ENCODE results near the gene OGFOD1.

OGFOD1 gene

DNA sequence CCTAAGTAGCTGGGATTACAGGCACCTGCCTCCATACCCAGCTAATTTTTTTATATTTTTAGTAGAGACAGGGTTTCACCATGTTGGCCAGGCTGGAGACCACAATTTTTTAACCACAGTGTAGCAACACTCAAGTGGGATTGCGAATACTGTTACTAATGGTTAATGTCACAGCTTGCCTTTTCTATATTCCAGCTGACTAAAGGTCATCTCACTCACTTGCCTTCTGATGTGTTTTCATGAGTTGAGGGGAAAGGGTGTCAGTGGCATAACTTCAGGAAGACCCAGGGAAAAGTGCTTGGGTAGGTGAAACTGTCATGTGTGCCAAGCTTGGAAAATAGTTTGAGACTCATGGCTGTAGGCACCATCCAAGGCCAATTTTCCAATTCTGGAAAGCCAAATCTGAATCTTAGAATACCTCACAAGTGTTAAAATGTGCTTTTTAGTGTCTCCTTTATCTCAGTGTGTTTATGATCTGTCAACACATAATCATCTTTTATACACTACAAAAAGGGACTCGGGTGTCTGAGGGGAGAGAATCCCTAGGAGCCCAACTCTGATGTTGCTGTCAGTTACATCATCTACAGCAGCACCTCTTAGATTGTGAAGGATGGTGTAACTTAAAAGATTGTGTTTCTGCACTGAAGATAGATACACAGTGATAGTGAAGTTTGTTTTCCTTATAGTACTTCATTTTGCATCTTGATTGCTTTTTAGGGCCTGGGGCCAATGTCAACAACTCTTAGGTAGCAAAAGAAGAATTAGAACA is 27.1 kb downstream of the OGFOD1 start:
- no peak overlapping the region for H3K4me3 Mint-ChIP-seq
- H3K9me3 Mint-ChIP-seq = no peaks in the 10 kb centered on the region
- DNase-seq = no peak
- no peak overlapping the region for H3K27ac Mint-ChIP-seq
- H3K27me3 Mint-ChIP-seq (ENCODE audit: low read depth, poor library complexity) = no peaks in the 10 kb centered on the region
- TF ChIP-seq, protein P1, sequence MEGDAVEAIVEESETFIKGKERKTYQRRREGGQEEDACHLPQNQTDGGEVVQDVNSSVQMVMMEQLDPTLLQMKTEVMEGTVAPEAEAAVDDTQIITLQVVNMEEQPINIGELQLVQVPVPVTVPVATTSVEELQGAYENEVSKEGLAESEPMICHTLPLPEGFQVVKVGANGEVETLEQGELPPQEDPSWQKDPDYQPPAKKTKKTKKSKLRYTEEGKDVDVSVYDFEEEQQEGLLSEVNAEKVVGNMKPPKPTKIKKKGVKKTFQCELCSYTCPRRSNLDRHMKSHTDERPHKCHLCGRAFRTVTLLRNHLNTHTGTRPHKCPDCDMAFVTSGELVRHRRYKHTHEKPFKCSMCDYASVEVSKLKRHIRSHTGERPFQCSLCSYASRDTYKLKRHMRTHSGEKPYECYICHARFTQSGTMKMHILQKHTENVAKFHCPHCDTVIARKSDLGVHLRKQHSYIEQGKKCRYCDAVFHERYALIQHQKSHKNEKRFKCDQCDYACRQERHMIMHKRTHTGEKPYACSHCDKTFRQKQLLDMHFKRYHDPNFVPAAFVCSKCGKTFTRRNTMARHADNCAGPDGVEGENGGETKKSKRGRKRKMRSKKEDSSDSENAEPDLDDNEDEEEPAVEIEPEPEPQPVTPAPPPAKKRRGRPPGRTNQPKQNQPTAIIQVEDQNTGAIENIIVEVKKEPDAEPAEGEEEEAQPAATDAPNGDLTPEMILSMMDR (IDR thresholded peaks at IDR 0.05) = no peak
- H3K36me3 Mint-ChIP-seq (ENCODE audit: low read depth) = peaks cover 43% of the 10 kb centered on the region
- H3K4me1 Mint-ChIP-seq = peaks cover 36% of the 10 kb centered on the region

DNA sequence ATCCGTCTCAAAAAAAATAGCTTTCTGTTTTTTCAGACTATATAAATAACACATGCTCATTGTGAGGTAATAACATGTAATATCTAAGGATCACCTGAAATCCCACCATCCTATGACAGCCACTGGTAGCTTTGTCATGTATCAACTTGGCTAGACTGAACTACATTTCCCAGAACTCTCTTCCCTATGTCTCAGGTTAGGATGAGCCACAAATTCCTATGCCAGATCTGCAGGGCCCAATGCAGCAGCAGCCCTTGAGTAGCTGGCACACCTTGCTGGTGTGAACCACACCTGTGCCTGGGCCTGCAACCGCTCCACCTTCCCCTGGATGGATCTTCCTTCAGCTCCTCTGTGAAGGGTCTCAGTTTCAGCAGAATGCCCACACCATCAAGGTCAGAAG is 28.1 kb downstream of the OGFOD1 start:
- TF ChIP-seq, protein P1 (IDR thresholded peaks at IDR 0.05) = no peak
- H3K27ac Mint-ChIP-seq = peak overlapping the region; percentile 73
- H3K4me3 Mint-ChIP-seq = peak overlapping the region; percentile 17
- no peaks in the 10 kb centered on the region for H3K9me3 Mint-ChIP-seq
- H3K4me1 Mint-ChIP-seq = peaks cover 36% of the 10 kb centered on the region
- H3K36me3 Mint-ChIP-seq (ENCODE audit: low read depth) = peaks cover 43% of the 10 kb centered on the region
- no peaks in the 10 kb centered on the region for H3K27me3 Mint-ChIP-seq (ENCODE audit: low read depth, poor library complexity)
- DNase-seq = no peak

DNA sequence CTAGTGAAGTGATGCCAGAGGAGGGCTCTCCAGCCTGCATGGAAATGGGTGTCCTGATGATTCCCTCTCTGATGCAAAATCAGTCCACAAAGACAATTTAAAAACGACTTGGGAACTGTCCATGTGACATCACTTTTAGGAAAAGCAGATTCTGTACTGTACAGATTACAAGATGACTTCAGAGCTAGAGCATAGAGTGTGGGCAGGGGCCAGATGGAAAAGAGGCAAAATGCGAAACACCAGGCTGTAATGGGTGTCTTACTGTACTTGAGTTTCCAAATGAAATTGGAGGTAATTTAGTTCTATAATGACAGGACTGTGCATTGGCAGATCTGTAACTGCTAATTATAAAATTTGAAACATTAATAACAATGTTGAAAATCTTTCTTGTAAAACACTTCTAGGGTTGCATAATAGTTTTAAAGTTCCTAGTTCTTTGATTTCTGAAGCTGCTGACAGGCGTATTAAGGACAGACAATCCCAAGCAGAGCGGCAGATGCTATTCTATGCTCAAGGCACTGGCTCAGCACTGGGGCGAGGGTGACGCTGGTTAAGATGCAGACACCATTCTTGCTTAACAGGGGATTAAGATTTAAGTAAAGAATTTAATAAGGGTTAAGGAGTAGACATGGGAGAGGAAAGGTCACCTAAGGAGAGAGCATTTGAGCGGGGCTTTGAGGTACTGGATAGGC is 29.6 kb downstream of the OGFOD1 start:
- H3K36me3 Mint-ChIP-seq (ENCODE audit: low read depth) = peaks cover 39% of the 10 kb centered on the region
- peak overlapping the region; percentile 97 for H3K27ac Mint-ChIP-seq
- no peaks in the 10 kb centered on the region for H3K27me3 Mint-ChIP-seq (ENCODE audit: low read depth, poor library complexity)
- no peaks in the 10 kb centered on the region for H3K9me3 Mint-ChIP-seq
- TF ChIP-seq, protein P1 (IDR thresholded peaks at IDR 0.05) = no peak
- DNase-seq = no peak
- H3K4me1 Mint-ChIP-seq = peaks cover 49% of the 10 kb centered on the region
- peak overlapping the region; percentile 57 for H3K4me3 Mint-ChIP-seq

GRCh38 chr16:56481468-56482122 is 30.2 kb downstream of the OGFOD1 start:
- Mint-ChIP-seq H3K9me3 (no peaks in the 10 kb centered on the region), H3K27me3 (ENCODE audit: low read depth, poor library complexity) (no peaks in the 10 kb centered on the region), H3K27ac (peak overlapping the region; percentile 97), H3K36me3 (ENCODE audit: low read depth) (peaks cover 39% of the 10 kb centered on the region), H3K4me3 (peak overlapping the region; percentile 46), H3K4me1 (peaks cover 50% of the 10 kb centered on the region)
- peak; percentile 23 for DNase-seq
- TF ChIP-seq, protein P1 (IDR thresholded peaks at IDR 0.05) = no peak

GRCh38 chr16:56482683-56483236 is 31.4 kb downstream of the OGFOD1 start:
- Mint-ChIP-seq H3K36me3 (ENCODE audit: low read depth) (peaks cover 32% of the 10 kb centered on the region), H3K4me1 (peaks cover 53% of the 10 kb centered on the region), H3K27ac (no peak overlapping the region), H3K4me3 (peak overlapping the region; percentile 12), H3K9me3 (no peaks in the 10 kb centered on the region), H3K27me3 (ENCODE audit: low read depth, poor library complexity) (no peaks in the 10 kb centered on the region)
- no peak for DNase-seq
- TF ChIP-seq, protein P1 (IDR thresholded peaks at IDR 0.05) = no peak

Measured in nephron progenitor cell (in vitro differentiated cells).